Stimulated activated CD8-positive, alpha-beta memory T cell treated with anti-CD3 and anti-CD28 coated beads, Interleukin-15, amount 100 ng/mL, for 4 hours (primary cell): ENCODE data around the gene PPP1R7.

Experiments
- DNase-seq, 2 donors: peaks; one replicate each; pipeline ENCODE4 v3.0.0-alpha.2; 2020; ENCODE audit warnings: low read depth in 2 of 2

Gene PPP1R7

GRCh38 chr2:241211276-241211675, 61.0 kb downstream of the PPP1R7 start:
- no peak for DNase-seq

- no peak for DNase-seq
Observed at GRCh38 chr2:241213041-241213440, 62.8 kb downstream of the PPP1R7 start.

GRCh38 chr2:241213567-241213966, 63.3 kb downstream of the PPP1R7 start:
- no peak for DNase-seq

- no peak for DNase-seq
Observed at GRCh38 chr2:241214209-241214608, 63.9 kb downstream of the PPP1R7 start.

- no peak for DNase-seq
Observed at GRCh38 chr2:241214766-241215165, 64.5 kb downstream of the PPP1R7 start.

GRCh38 chr2:241215421-241215820, 65.2 kb downstream of the PPP1R7 start:
- DNase-seq: no peak

GRCh38 chr2:241216211-241216761, 66.0 kb downstream of the PPP1R7 start:
- DNase-seq: no peak

GRCh38 chr2:241217320-241218031, 67.2 kb downstream of the PPP1R7 start:
- DNase-seq: peak in 1 of 2 donors; percentile 12

- peak in 1 of 2 donors; percentile 10 for DNase-seq
Observed at GRCh38 chr2:241218131-241219029, 68.1 kb downstream of the PPP1R7 start.

GRCh38 chr2:241219030-241219382, 68.7 kb downstream of the PPP1R7 start:
- no peak for DNase-seq

- no peak for DNase-seq
Observed at GRCh38 chr2:241219856-241220356, 69.6 kb downstream of the PPP1R7 start.

- no peak for DNase-seq
Observed at GRCh38 chr2:241223211-241224017, 73.1 kb downstream of the PPP1R7 start.

- no peak for DNase-seq
Observed at GRCh38 chr2:241224018-241224850, 74.0 kb downstream of the PPP1R7 start.

GRCh38 chr2:241224851-241225438, 74.7 kb downstream of the PPP1R7 start:
- no peak for DNase-seq

- DNase-seq: no peak
Observed at GRCh38 chr2:241225545-241225944, 75.3 kb downstream of the PPP1R7 start.

GRCh38 chr2:241225983-241226382, 75.7 kb downstream of the PPP1R7 start:
- no peak for DNase-seq

- DNase-seq: no peak
Observed at GRCh38 chr2:241226723-241227572, 76.7 kb downstream of the PPP1R7 start.

- no peak for DNase-seq
Observed at GRCh38 chr2:241227594-241227993, 77.3 kb downstream of the PPP1R7 start.

GRCh38 chr2:241228081-241228859, 78.0 kb downstream of the PPP1R7 start:
- no peak for DNase-seq
